GM19239 (cell line): ENCODE results near the gene COL18A1.
A peak's percentile ranks its signal among the peaks of the same experiment; 100 is the strongest.
"Not testable (repeated sequence)": the region's sequence is repeated elsewhere in the genome, so short reads cannot be mapped to it uniquely, and the experiment has no call there.

Experiments used
- DNase-seq: peaks from one replicate; pipeline ENCODE4 v3.0.0; 2011; ENCODE audit warnings: low spot score; ENCODE audit not compliant: insufficient read length
- FAIRE-seq: peaks from 2 replicates; lab custom pipeline; 2011; peaks lifted over from hg19 to GRCh38; lab: Jason Lieb, UNC

Gene COL18A1

GRCh38 chr21:45404730-45405270 is at the start of gene COL18A1:
Gene COL18A1 (plus strand): TSS chr21:45405165. CDS start chr21:45405231, 66 bp downstream.
- DNase-seq, result no peak
- FAIRE-seq, result no peak

GRCh38 chr21:45355573-45355972 is 49.4 kb upstream of the COL18A1 start:
- FAIRE-seq (no peak), DNase-seq (no peak)

- FAIRE-seq (no peak), DNase-seq (no peak)
These were observed 48.7 kb upstream of the COL18A1 start for GRCh38 chr21:45356251-45356650.

DNA sequence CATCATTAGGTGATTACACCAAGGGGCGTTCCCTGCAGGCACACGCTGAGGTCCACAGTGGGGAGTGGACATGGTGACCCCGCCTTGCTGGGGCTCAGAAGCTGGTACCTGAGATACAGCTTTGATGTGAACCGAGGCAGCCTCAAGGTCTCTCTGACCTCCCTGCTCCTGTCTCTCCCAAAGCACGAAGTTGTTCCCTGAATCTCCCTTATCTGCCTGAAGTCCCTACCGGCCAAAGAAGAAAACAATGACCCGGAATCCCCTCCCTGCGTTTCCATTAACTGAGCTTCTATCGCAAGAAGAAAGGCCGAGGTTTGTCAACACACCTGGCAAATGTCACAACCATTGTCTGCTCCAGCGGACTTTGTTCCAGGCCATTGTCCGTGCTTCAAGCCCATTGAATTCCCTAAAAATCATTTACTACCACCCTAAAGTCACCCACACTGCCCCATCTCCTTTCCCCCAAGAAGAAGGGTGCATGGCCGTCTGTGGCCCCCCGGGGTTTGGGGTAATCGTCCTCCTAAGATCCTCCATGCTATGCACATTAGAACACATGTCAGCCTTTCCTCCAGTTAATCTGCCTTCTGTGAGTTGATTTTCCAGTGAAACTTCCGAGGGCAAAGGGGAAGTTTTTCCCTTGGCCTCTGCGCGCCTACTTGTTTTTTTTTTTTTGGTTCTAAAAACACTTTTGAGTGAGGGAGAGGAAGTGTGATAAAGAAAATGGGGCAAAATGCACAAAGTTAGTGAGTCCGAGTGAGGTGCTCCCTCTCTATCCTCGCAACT is 48.1 kb upstream of the COL18A1 start:
- DNase-seq (no peak), FAIRE-seq (no peak)

DNA sequence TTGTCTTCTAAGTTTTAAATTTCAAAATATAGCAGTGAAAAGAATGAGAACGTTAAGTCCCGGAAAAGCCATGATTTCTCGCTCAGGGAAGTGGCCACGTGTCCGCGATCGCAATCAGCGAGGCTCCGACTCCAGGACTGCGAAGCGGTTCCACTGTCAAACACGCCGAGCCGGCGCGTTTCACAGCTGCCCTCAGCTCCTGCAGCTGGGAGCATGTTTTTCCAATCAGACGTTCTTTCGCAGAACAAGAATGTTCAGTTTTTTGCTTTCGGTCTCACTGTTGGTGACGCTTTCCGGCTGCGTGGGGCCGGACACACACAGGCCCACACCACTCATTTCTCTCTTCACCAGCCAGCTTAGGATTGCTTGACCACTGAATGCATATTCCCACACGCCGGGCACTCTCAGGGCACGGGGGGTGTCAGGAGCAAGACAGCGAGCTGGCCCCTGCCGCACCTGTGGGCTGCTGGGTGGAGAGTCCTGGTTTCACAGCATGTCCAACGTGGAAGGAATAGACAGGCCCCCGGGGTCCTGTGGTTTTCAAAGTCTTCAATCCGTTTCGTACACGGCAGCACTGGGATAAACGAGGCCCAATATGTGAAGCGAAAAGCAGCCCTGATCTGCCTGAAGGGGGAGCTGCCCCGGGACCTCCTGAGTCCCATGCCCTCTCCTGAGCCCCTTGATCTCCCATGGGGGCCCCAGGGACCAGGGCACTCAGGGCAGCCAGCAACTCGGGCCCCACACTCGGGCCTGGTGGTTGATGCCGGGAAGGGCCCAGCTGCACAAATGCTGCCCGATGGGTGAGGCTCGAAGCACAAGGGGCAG is 47.3 kb upstream of the COL18A1 start:
- no peak for DNase-seq
- no peak for FAIRE-seq

- DNase-seq, result no peak
- no peak for FAIRE-seq
These were observed 46.7 kb upstream of the COL18A1 start for GRCh38 chr21:45358261-45358670.

- no peak for DNase-seq
- no peak for FAIRE-seq
These were observed 46.2 kb upstream of the COL18A1 start for GRCh38 chr21:45358711-45359310.

GRCh38 chr21:45359451-45360217 is 45.3 kb upstream of the COL18A1 start:
- FAIRE-seq (no peak), DNase-seq (no peak)

DNA sequence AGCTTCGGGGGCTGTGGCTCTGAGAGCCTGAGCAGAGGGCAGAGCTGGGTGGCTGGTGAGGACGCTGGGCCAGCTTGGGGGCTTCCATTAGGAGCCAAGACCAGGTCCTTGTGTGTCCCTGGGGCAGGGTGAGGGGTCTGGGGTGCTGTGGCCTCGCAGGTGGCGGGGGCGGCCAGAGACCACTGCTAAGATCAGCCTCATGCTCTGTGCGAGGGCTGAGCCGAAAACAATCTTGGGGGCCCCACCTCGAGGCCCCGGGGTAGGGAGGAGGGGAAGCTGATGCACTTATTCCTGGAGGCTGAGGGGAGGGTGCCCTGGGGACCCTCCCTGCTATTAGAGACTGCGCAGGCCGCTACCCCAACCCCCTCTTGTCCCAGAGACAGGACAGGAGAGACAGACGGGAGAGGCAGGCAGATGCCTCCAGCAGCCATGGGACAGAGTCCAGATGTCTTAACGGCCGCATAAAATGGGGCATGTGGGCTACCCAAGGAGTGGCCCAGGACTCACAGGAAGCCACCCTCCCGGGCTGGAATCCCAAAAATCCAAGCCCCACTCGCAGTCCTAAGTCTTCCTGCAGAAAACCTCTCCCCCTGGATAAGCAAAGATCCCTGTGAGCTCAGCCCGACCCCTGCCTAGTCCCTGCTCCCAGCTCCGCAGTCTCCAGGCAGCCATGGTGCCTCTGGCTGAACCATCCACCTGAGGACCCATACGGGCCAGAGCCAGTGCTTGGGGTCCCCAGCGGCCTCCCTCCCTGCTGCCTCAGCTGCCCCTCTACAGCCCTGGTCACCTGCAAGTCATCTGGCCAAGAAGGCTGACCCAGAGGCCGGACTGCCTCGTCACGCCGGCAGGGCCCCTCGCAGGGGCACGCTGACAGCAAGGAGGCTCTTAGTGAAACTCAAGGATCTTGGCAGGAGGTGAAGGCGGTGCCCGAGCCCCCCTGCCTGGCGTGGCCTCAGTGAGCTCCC is 43.6 kb upstream of the COL18A1 start:
- no peak for FAIRE-seq
- DNase-seq, result no peak

- FAIRE-seq, result no peak
- no peak for DNase-seq
These were observed 42.8 kb upstream of the COL18A1 start for GRCh38 chr21:45362077-45362747.

GRCh38 chr21:45362748-45363145 is 42.2 kb upstream of the COL18A1 start:
- no peak for FAIRE-seq
- DNase-seq, result no peak

DNA sequence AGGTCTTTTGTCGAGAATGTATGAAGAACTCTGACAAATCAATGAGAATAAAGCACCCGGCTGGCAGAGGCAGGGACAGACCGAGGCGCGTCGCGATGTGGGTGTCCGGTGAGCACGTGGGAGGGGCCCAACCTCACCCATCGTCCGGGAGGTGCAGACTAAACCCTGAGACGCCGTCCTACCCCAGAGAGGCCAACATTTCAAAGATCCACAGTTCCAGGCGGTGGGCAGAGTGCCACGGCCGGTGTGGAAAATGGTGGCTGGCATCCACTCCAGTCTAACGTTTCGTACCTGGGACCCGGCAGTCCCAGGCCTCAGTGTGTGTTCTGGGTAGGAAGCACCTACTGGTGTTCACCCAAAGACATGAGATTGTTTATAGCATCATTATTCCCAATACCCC is 41.7 kb upstream of the COL18A1 start:
- DNase-seq, FAIRE-seq: not testable (repeated sequence)

DNA sequence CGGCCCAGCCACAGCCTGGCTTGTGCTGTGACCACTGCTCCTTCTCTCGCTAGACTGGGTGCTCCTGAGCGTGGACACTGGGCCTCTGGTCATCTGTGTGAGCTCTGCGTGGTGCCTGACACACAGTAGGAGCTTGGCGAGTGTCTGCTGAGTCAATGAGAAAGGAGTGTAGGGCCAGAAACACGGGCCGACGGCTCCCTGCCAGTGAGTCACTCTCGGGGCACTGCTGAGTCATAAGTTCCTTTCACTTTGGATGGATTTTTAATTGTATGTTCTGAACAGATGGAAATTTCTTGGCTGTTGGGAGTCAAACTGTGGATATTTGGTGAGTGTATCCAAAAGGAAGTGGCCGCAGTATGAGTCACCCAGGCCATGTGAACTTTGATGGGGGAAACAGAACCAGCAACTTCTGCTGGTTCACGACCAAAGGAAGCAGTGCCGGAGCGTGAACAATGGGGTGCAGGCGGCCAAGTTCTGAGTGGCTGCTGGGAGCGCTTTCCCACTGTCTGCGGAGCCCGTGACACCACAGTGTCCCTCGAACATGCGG is 41.0 kb upstream of the COL18A1 start:
- no peak for DNase-seq
- peak; percentile 8 for FAIRE-seq

GRCh38 chr21:45364468-45365185 is 40.3 kb upstream of the COL18A1 start:
- no peak for DNase-seq
- FAIRE-seq, result no peak

GRCh38 chr21:45365186-45365607 is 39.8 kb upstream of the COL18A1 start:
- FAIRE-seq (no peak), DNase-seq (no peak)

- FAIRE-seq, result no peak
- DNase-seq, result no peak
These were observed 39.2 kb upstream of the COL18A1 start for GRCh38 chr21:45365608-45366241.

- no peak for FAIRE-seq
- no peak for DNase-seq
These were observed 38.5 kb upstream of the COL18A1 start for GRCh38 chr21:45366476-45366875.
